ENCODE results near the gene LSS.

DNA sequence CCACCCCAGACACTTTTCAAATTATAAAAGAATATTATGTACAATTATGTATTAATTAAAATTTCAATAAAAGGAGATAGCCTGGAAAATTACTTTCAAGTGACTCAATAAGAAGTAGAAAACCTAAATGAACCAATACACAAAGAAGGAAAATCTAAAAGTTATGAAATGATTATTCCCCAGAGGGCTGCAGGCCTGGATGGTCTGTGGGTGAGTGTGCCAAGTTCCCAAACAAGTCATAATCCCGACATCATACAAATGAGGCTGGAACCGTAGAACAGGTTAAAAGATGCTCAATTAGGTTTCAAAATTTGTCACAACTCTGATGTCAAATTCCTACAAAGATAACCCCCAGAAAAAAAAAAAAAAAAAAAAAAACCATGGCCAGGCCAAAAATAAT lies 57.0 kb downstream of the LSS start:
- TF ChIP-seq EZH2 (IDR thresholded peaks at IDR 0.05; ENCODE audit: borderline replicate concordance, low read depth, low read length, poor library complexity, severe bottlenecking) (no peak), CTCF (conservative IDR thresholded peaks at IDR 0.05; ENCODE audit: low read depth, low read length) (no peak)
